Endothelial cell of umbilical vein (primary cell): ENCODE data around the gene PIMREG. TPM values are rescaled to one million over a fixed set of nuclear protein-coding genes. Genes with fewer than 3 reads are reported as not detected.

Experiments used
- BruUV-seq: library from RNA; stranded (reverse); fragments of 400-500 nt; replicated peaks from 2 replicates; lab custom pipeline; 2021; lab: Mats Ljungman, UMichigan
- CTCF ChIA-PET: fragments of 300-600, 350-600 bp; sonication (Branson Sonifier 250); formaldehyde crosslinking; loops from one replicate; lab custom pipeline; 2021; ENCODE audit warnings: antibody characterized with exemption, inconsistent platforms; lab: Charles Lee
- POLR2A ChIA-PET: fragments of 300-600, 350-600 bp; sonication (Branson Sonifier 250); formaldehyde crosslinking; loops from one replicate; lab custom pipeline; 2021; ENCODE audit warnings: antibody characterized with exemption, inconsistent platforms; lab: Charles Lee
- DNase-seq: peaks from one replicate; pipeline ENCODE4 v3.0.0-alpha.2; 2011; ENCODE audit warnings: low read depth, low spot score
- FAIRE-seq: peaks from 2 replicates; lab custom pipeline; 2011; peaks lifted over from hg19 to GRCh38; lab: Jason Lieb, UNC
- H2AFZ ChIP-seq: 2 replicates; pipeline ENCODE4 v1.6.0; 2012; ENCODE audit warnings: low read depth, low read length, control low read depth, inconsistent platforms
- H3K27ac ChIP-seq: 2 replicates; pipeline ENCODE4 v1.5.1; 2011; ENCODE audit warnings: low read depth, mild to moderate bottlenecking, control low read depth, low read length, moderate library complexity; ENCODE audit not compliant: insufficient read depth
- H3K27me3 ChIP-seq, 2 experiments: 2 replicates each; pipeline versions ENCODE4 v1.6.0 to v1.6.1; 2011; ENCODE audit warnings: low read length in 2 of 2, mixed read lengths in 1 of 2; ENCODE audit not compliant: control insufficient read depth in 2 of 2, insufficient read depth in 2 of 2
- H3K36me3 ChIP-seq, 2 experiments: 2 replicates in 1 of 2; 3 replicates in 1 of 2; pipeline ENCODE4 v1.5.1; 2011; ENCODE audit warnings: low read length in 2 of 2, mild to moderate bottlenecking in 1 of 2, moderate library complexity in 1 of 2; ENCODE audit not compliant: control insufficient read depth in 2 of 2, insufficient read depth in 2 of 2; ENCODE audit errors: extremely low read depth in 1 of 2
- H3K4me1 ChIP-seq: 3 replicates; pipeline ENCODE4 v1.5.1; 2011; ENCODE audit warnings: mild to moderate bottlenecking, low read length; ENCODE audit not compliant: control insufficient read depth, insufficient read depth; ENCODE audit errors: extremely low read depth
- H3K4me2 ChIP-seq: 2 replicates; pipeline ENCODE4 v1.6.1; 2011; ENCODE audit warnings: low read length, control low read depth, mixed read lengths; ENCODE audit not compliant: insufficient read depth
- H3K4me3 ChIP-seq, 3 experiments: fragments of 200-600 bp in 1 of 3; sonication (generic), shearing (Covaris generic) in 1 of 3; replicated peaks in 1 of 3; 2 replicates each; pipeline ENCODE4 v1.5.1; 2011 to 2016; ENCODE audit warnings: control low read depth in 3 of 3, low read length in 3 of 3, mild to moderate bottlenecking in 2 of 3, inconsistent platforms in 1 of 3, low read depth in 1 of 3, moderate library complexity in 1 of 3; ENCODE audit not compliant: insufficient read depth in 1 of 3
- H3K79me2 ChIP-seq: 2 replicates; pipeline ENCODE4 v1.6.0; 2012; ENCODE audit warnings: low read length, inconsistent platforms; ENCODE audit not compliant: control insufficient read depth, insufficient read depth
- H3K9ac ChIP-seq: replicated peaks from 2 replicates; pipeline ENCODE3; 2011; ENCODE audit warnings: low read length, control low read depth; ENCODE audit not compliant: insufficient read depth; ENCODE audit errors: extremely low read depth
- H3K9me1 ChIP-seq: replicated peaks from 3 replicates; pipeline ENCODE4 v1.6.0; 2011; ENCODE audit warnings: mild to moderate bottlenecking, low read length; ENCODE audit not compliant: control insufficient read depth, insufficient read depth; ENCODE audit errors: extremely low read depth
- H3K9me3 ChIP-seq: replicated peaks from 2 replicates; pipeline ENCODE4 v1.5.1; 2012; ENCODE audit warnings: low read length, inconsistent platforms; ENCODE audit not compliant: control insufficient read depth, insufficient read depth
- H4K20me1 ChIP-seq: replicated peaks from 2 replicates; pipeline ENCODE3; 2011; ENCODE audit warnings: mild to moderate bottlenecking, low read length; ENCODE audit not compliant: control insufficient read depth, insufficient read depth; ENCODE audit errors: extremely low read depth
- CTCF ChIP-seq, 2 donors: IDR thresholded peaks; 1 replicate in 1 of 2; 2 replicates in 1 of 2; pipeline ENCODE4 v1.5.1; 2011; ENCODE audit warnings: low read length in 2 of 2, mild to moderate bottlenecking in 2 of 2, moderate library complexity in 2 of 2, control low read depth in 1 of 2, inconsistent platforms in 1 of 2, low read depth in 1 of 2; ENCODE audit not compliant: insufficient read depth in 1 of 2; ENCODE audit errors: extremely low read depth in 1 of 2
- EZH2 ChIP-seq: IDR thresholded peaks from 2 replicates; pipeline ENCODE4 v1.6.1; 2012; ENCODE audit warnings: borderline replicate concordance, low read depth, mild to moderate bottlenecking, moderate library complexity, low read length, inconsistent platforms; ENCODE audit not compliant: severe bottlenecking
- FOS ChIP-seq: IDR thresholded peaks from 2 replicates; pipeline ENCODE4 v1.6.1; 2011; ENCODE audit warnings: mild to moderate bottlenecking, low read length, moderate library complexity, borderline replicate concordance; ENCODE audit not compliant: insufficient read depth
- GATA2 ChIP-seq: IDR thresholded peaks from 2 replicates; pipeline ENCODE4 v1.7.0; 2011; ENCODE audit warnings: low read depth, mild to moderate bottlenecking, moderate library complexity, mixed read lengths, low read length; ENCODE audit not compliant: insufficient read length, insufficient read depth
- JUN ChIP-seq: IDR thresholded peaks from 2 replicates; pipeline ENCODE4 v1.6.1; 2011; ENCODE audit warnings: borderline replicate concordance, low read depth; ENCODE audit not compliant: insufficient read length, insufficient read depth
- MYC ChIP-seq: IDR thresholded peaks from one replicate; pipeline ENCODE4 v1.6.1; 2011; ENCODE audit warnings: mild to moderate bottlenecking, low read depth, low read length
- POLR2A ChIP-seq: IDR thresholded peaks from 2 replicates; pipeline ENCODE4 v1.6.1; 2012; ENCODE audit warnings: low read depth, mild to moderate bottlenecking, control low read depth, low read length
- POLR2AphosphoS5 ChIP-seq: IDR thresholded peaks from 2 replicates; pipeline ENCODE4 v1.6.1; 2012; ENCODE audit warnings: low read depth, mild to moderate bottlenecking, control low read depth, low read length, moderate library complexity; ENCODE audit not compliant: insufficient read depth
- dilution Hi-C: fragments of 300-500 bp; cut with MboI; formaldehyde crosslinking; loops from one replicate; pipeline ENCODE4 v1.15.0; 2019; ENCODE audit warnings: low sequenced_read_pairs; ENCODE audit not compliant: extremely low pct_ligation_motif_present
- intact Hi-C: fragments of 100-400 bp; cut with micrococcal nuclease; formaldehyde crosslinking; loops from one replicate; pipeline ENCODE4 v1.10.0; 2022
- polyA plus RNA-seq, 4 experiments: library from polyadenylated mRNA; depleted of rRNA in 3 of 4; stranded (reverse) in 3 of 4; unstranded in 1 of 4; fragments of >200 nt; gene quantifications; 2 replicates each; pipeline versions ENCODE4 v1.2.1 to v1.2.3, GENCODE V29; 2011 to 2012; ENCODE audit warnings: missing spikeins in 1 of 4
- total RNA-seq: library from RNA; stranded (reverse); gene quantifications from 2 replicates; pipeline ENCODE4 v1.2.3, GENCODE V29; 2021
- TF ChIP-seq, protein P1 (sequence below): IDR thresholded peaks from 2 replicates; pipeline ENCODE4 v1.6.1; 2011; ENCODE audit not compliant: insufficient read depth, insufficient read length

The PIMREG gene
- total and polyA plus RNA-seq, 2 donors (not counting 3 experiments of a cell fraction or from before 2014, with no cell fraction given), result 26.3 to 37.7 TPM

- FAIRE-seq (no peak), DNase-seq (no peak)
- Histone ChIP-seq H2AFZ (no peak overlapping the region), H3K9ac (no peak overlapping the region), H3K9me3 (no peaks in the 10 kb centered on the region), H4K20me1 (no peaks in the 10 kb centered on the region), H3K27ac (no peak overlapping the region), H3K4me1 (no peaks in the 10 kb centered on the region), H3K36me3 (no peaks in the 10 kb centered on the region), H3K9me1 (no peaks in the 10 kb centered on the region), H3K27me3 (no peaks in the 10 kb centered on the region), H3K4me2 (no peak overlapping the region), H3K79me2 (no peaks in the 10 kb centered on the region), H3K4me3 (no peak overlapping the region)
- CTCF ChIA-PET, result interaction anchor here (1.0 to 1.2 kb wide), 2 partner anchors 12 to 25 kb away, joined by 3 read pairs; no protein-coding TSS in a partner anchor
- no TSS peak for BruUV-seq
- intact Hi-C loops (no loop called here), dilution Hi-C loops (no loop called here)
- TF ChIP-seq, protein P1, sequence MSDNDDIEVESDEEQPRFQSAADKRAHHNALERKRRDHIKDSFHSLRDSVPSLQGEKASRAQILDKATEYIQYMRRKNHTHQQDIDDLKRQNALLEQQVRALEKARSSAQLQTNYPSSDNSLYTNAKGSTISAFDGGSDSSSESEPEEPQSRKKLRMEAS, result no peak
- no peak for TF ChIP-seq JUN
- no peak for TF ChIP-seq CTCF (IDR thresholded peaks at IDR 0.05; ENCODE audit: extremely low read depth in 1 of 2, insufficient read depth in 1 of 2, low read depth in 1 of 2, low read length in 2 of 2)
- TF ChIP-seq EZH2, result no peak
- no peak for TF ChIP-seq MYC
- no peak for TF ChIP-seq POLR2A
- no peak for TF ChIP-seq POLR2AphosphoS5
- TF ChIP-seq GATA2, result no peak
- no peak for TF ChIP-seq FOS
- POLR2A ChIA-PET, result no interaction called here
Observed at GRCh38 chr17:6497496-6498221, 53.4 kb downstream of the PIMREG start.
